IMR-90 (cell line): ENCODE results near the gene PLPP3. TPM values are rescaled to one million over a fixed set of nuclear protein-coding genes. Genes with fewer than 3 reads are reported as not detected.

Source experiments
- ATAC-seq: fragments of 200-7000 bp; cut with Tn5 transposase; 2 replicates; pipeline ENCODE4 v1.9.1; 2020; ENCODE audit warnings: low read depth, mild to moderate bottlenecking, moderate library complexity
- BruUV-seq: library from RNA; stranded (reverse); fragments of 400-500 nt; replicated peaks from 2 replicates; lab custom pipeline; 2021; lab: Mats Ljungman, UMichigan
- CTCF ChIA-PET: fragments of 300-600 bp; formaldehyde crosslinking; extraction: SDS; loops from one replicate; lab custom pipeline; 2021; ENCODE audit warnings: antibody characterized with exemption; lab: Yijun Ruan, JAX
- POLR2A ChIA-PET: fragments of 300-600 bp; sonication (Branson Sonifier 250); formaldehyde crosslinking; loops from one replicate; lab custom pipeline; 2022; ENCODE audit warnings: antibody characterized with exemption; ENCODE audit not compliant: unreplicated experiment; lab: Charles Lee
- DNase-seq: peaks from one replicate; pipeline ENCODE4 v3.0.0; 2013
- H2AFZ ChIP-seq: replicated peaks from 2 replicates; pipeline ENCODE3; 2013; ENCODE audit warnings: low read length, mild to moderate bottlenecking; ENCODE audit not compliant: poor library complexity
- H2AK5ac ChIP-seq: 2 replicates; pipeline ENCODE4 v1.6.1; 2013; ENCODE audit warnings: low read depth, low read length, inconsistent platforms
- H2AK9ac ChIP-seq: replicated peaks from 2 replicates; pipeline ENCODE3; 2013; ENCODE audit warnings: mild to moderate bottlenecking, low read depth, low read length, moderate library complexity; ENCODE audit not compliant: poor library complexity
- H2BK120ac ChIP-seq: 2 replicates; pipeline ENCODE4 v1.6.1; 2013; ENCODE audit warnings: low read depth, low read length, inconsistent platforms
- H2BK15ac ChIP-seq: 3 replicates; pipeline ENCODE4 v1.6.1; 2013; ENCODE audit warnings: low read depth, low read length, inconsistent platforms
- H2BK20ac ChIP-seq: 2 replicates; pipeline ENCODE4 v1.6.1; 2013; ENCODE audit warnings: low read depth, mild to moderate bottlenecking, inconsistent platforms, low read length, moderate library complexity
- H2BK5ac ChIP-seq: 2 replicates; pipeline ENCODE4 v1.6.1; 2013; ENCODE audit warnings: mild to moderate bottlenecking, low read depth, low read length, inconsistent platforms; ENCODE audit not compliant: poor library complexity, severe bottlenecking
- H3K14ac ChIP-seq: replicated peaks from 2 replicates; pipeline ENCODE4 v1.6.1; 2013; ENCODE audit warnings: low read depth, low read length, inconsistent platforms
- H3K18ac ChIP-seq: 2 replicates; pipeline ENCODE4 v1.6.1; 2013; ENCODE audit warnings: low read depth, low read length, control low read depth
- H3K23ac ChIP-seq: 2 replicates; pipeline ENCODE4 v1.6.1; 2013; ENCODE audit warnings: low read depth, low read length, inconsistent platforms
- H3K27ac ChIP-seq: 2 replicates; pipeline ENCODE4 v1.5.1; 2013; ENCODE audit warnings: mild to moderate bottlenecking, control low read depth, low read length; ENCODE audit not compliant: insufficient read depth
- H3K27me3 ChIP-seq: 2 replicates; pipeline ENCODE4 v1.6.1; 2013; ENCODE audit warnings: low read length; ENCODE audit not compliant: control insufficient read depth, insufficient read depth
- H3K36me3 ChIP-seq: 2 replicates; pipeline ENCODE4 v1.6.1; 2013; ENCODE audit warnings: low read length, mixed read lengths; ENCODE audit not compliant: control insufficient read depth, insufficient read depth
- H3K4ac ChIP-seq: 2 replicates; pipeline ENCODE4 v1.6.1; 2013; ENCODE audit warnings: low read depth, low read length, inconsistent platforms
- H3K4me1 ChIP-seq: 2 replicates; pipeline ENCODE4 v1.6.1; 2013; ENCODE audit warnings: low read length, mixed read lengths; ENCODE audit not compliant: control insufficient read depth, insufficient read depth
- H3K4me2 ChIP-seq: 2 replicates; pipeline ENCODE4 v1.6.1; 2013; ENCODE audit warnings: low read depth, mild to moderate bottlenecking, control low read depth, low read length, moderate library complexity
- H3K4me3 ChIP-seq: 2 replicates; pipeline ENCODE4 v1.5.1; 2013; ENCODE audit warnings: low read depth, mild to moderate bottlenecking, control low read depth, low read length, moderate library complexity; ENCODE audit not compliant: insufficient read depth
- H3K56ac ChIP-seq: 2 replicates; pipeline ENCODE4 v1.6.1; 2013; ENCODE audit warnings: low read length, inconsistent platforms; ENCODE audit not compliant: insufficient read depth; ENCODE audit errors: extremely low read depth
- H3K79me1 ChIP-seq, 2 experiments: 2 replicates each; pipeline ENCODE4 v1.6.1; 2013; ENCODE audit warnings: low read length in 2 of 2, inconsistent platforms in 1 of 2, low read depth in 1 of 2
- H3K9ac ChIP-seq: 2 replicates; pipeline ENCODE4 v1.6.1; 2013; ENCODE audit warnings: low read depth, low read length, control low read depth
- H3K9me1 ChIP-seq: 2 replicates; pipeline ENCODE4 v1.6.1; 2013; ENCODE audit warnings: low read length, inconsistent platforms; ENCODE audit not compliant: insufficient read depth
- H3K9me3 ChIP-seq: 2 replicates; pipeline ENCODE4 v1.6.1; 2013; ENCODE audit warnings: low read length; ENCODE audit not compliant: control insufficient read depth, insufficient read depth
- H4K20me1 ChIP-seq: 2 replicates; pipeline ENCODE4 v1.6.1; 2013; ENCODE audit warnings: low read length, inconsistent platforms; ENCODE audit not compliant: insufficient read depth
- H4K5ac ChIP-seq: 2 replicates; pipeline ENCODE4 v1.6.1; 2013; ENCODE audit warnings: mild to moderate bottlenecking, low read depth, low read length, control low read depth
- H4K8ac ChIP-seq, 2 experiments: 2 replicates each; pipeline ENCODE4 v1.6.1; 2013; ENCODE audit warnings: low read depth in 2 of 2, low read length in 2 of 2, control low read depth in 1 of 2, inconsistent platforms in 1 of 2
- H4K91ac ChIP-seq: 2 replicates; pipeline ENCODE4 v1.6.1; 2013; ENCODE audit warnings: low read depth, low read length, inconsistent platforms; ENCODE audit not compliant: insufficient read depth
- BHLHE40 ChIP-seq: fragments of 150-350 bp; IDR thresholded peaks from 2 replicates; pipeline ENCODE4 v1.6.1; 2016; ENCODE audit warnings: mild to moderate bottlenecking, low read depth, low read length
- CEBPB ChIP-seq: IDR thresholded peaks from 2 replicates; pipeline ENCODE4 v1.6.1; 2012; ENCODE audit warnings: low read depth, low read length, improper control_type of control experiment
- CHD1 ChIP-seq: IDR thresholded peaks from 2 replicates; pipeline ENCODE4 v1.6.1; 2012; ENCODE audit warnings: low read depth, low read length, improper control_type of control experiment
- FOS ChIP-seq: fragments of 150-350 bp; IDR thresholded peaks from 2 replicates; pipeline ENCODE4 v1.6.1; 2016; ENCODE audit warnings: low read depth, low read length
- MAFK ChIP-seq: IDR thresholded peaks from 2 replicates; pipeline ENCODE4 v1.6.1; 2012; ENCODE audit warnings: low read depth, low read length, improper control_type of control experiment
- MAZ ChIP-seq: IDR thresholded peaks from 2 replicates; pipeline ENCODE4 v1.6.1; 2012; ENCODE audit warnings: low read depth, mild to moderate bottlenecking, low read length, improper control_type of control experiment, moderate library complexity, borderline replicate concordance
- MXI1 ChIP-seq: IDR thresholded peaks from 2 replicates; pipeline ENCODE4 v1.6.1; 2012; ENCODE audit warnings: low read depth, mild to moderate bottlenecking, low read length, moderate library complexity, borderline replicate concordance
- NFE2L2 ChIP-seq: fragments of 150-350 bp; IDR thresholded peaks from 2 replicates; pipeline ENCODE4 v1.6.1; 2016; ENCODE audit warnings: low read depth, mild to moderate bottlenecking, low read length
- POLR2A ChIP-seq: IDR thresholded peaks from 2 replicates; pipeline ENCODE4 v1.6.1; 2012; ENCODE audit warnings: mild to moderate bottlenecking, low read depth, low read length
- RAD21 ChIP-seq: IDR thresholded peaks from 2 replicates; pipeline ENCODE4 v1.6.1; 2012; ENCODE audit warnings: low read length, improper control_type of control experiment
- RCOR1 ChIP-seq: IDR thresholded peaks from 2 replicates; pipeline ENCODE4 v1.6.1; 2012; ENCODE audit warnings: mild to moderate bottlenecking, low read length, improper control_type of control experiment; ENCODE audit not compliant: insufficient replicate concordance
- RFX5 ChIP-seq: IDR thresholded peaks from 2 replicates; pipeline ENCODE4 v1.8.0; 2012; ENCODE audit warnings: low read depth, mild to moderate bottlenecking, low read length, moderate library complexity
- SMC3 ChIP-seq: fragments of 150-350 bp; IDR thresholded peaks from 2 replicates; pipeline ENCODE4 v1.6.1; 2016; ENCODE audit warnings: low read depth, mild to moderate bottlenecking, antibody characterized with exemption, low read length, moderate library complexity
- WGBS, 2 experiments: methylation state at CpG; one replicate each; pipeline versions ENCODE4 v1.1.5 to v1.1.7; 2013; ENCODE audit warnings: missing lambda C conversion rate in 2 of 2; ENCODE audit not compliant: insufficient read length in 1 of 2; ENCODE audit errors: extremely low coverage in 2 of 2; 5-methylcytosine and 5-hydroxymethylcytosine counted together
- dilution Hi-C: fragments of 300-500 bp; cut with HindIII; formaldehyde crosslinking; loops from one replicate; pipeline ENCODE4 v1.14.3; 2018; ENCODE audit warnings: low sequenced_read_pairs; ENCODE audit not compliant: unreplicated experiment
- in situ Hi-C: fragments of 300-500 bp; cut with MboI; formaldehyde crosslinking; loops from 3 replicates; pipeline ENCODE4 v1.14.3; 2019; ENCODE audit warnings: low sequenced_read_pairs, inconsistent platforms, mixed read lengths
- intact Hi-C: fragments of 100-400 bp; cut with micrococcal nuclease; formaldehyde crosslinking; loops from 2 replicates; pipeline ENCODE4 v1.10.0; 2022
- polyA plus RNA-seq, 3 experiments: library from polyadenylated mRNA; depleted of rRNA; stranded (reverse); fragments of >200 nt; gene quantifications; 2 replicates each; pipeline ENCODE4 v1.2.3, GENCODE V29; 2012; ENCODE audit warnings: low replicate concordance in 1 of 3
- total RNA-seq: library from RNA; depleted of rRNA; stranded (reverse); fragments of >200 nt; gene quantifications from 2 replicates; pipeline ENCODE4 v1.2.3, GENCODE V29; 2012
- TF ChIP-seq, protein P1 (sequence below): conservative IDR thresholded peaks from 2 replicates; pipeline ENCODE4 v1.5.1; 2012; ENCODE audit warnings: mild to moderate bottlenecking, low read depth, low read length, improper control_type of control experiment
- TF ChIP-seq, protein P2 (sequence below): fragments of 150-350 bp; IDR thresholded peaks from 2 replicates; pipeline ENCODE4 v1.6.1; 2017; ENCODE audit warnings: mild to moderate bottlenecking, antibody characterized with exemption, low read length, low read depth
- TF ChIP-seq, protein P3 (sequence below): fragments of 150-350 bp; IDR thresholded peaks from 2 replicates; pipeline ENCODE4 v1.6.1; 2016; ENCODE audit warnings: low read depth, mild to moderate bottlenecking, low read length, moderate library complexity, borderline replicate concordance

PLPP3 gene
- total and polyA plus RNA-seq, 2 of the 4 experiments (the other 2 are of a cell fraction) = 49.9 to 56.6 TPM

DNA sequence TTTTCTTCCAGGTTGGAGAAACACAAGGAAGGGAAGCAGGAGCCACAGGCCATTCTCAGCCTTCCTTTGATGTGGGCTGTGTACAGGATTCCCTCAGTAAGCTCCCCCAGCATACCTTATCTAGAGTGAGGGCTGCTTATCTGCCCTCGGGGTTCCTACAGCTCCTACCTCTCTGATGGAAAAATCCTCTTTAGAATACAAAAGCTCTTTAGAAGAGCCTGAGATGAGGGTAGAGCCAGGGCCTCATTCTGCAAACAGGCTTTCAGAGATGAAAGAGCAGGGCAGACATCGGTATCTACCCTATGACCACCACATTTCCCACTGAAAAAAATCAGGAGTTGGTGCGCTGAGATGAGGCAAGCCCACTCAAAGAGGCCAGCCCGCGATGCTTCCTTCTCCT, 85.1 kb downstream of the PLPP3 start:
- no TSS peak for BruUV-seq
- H3K9me3 ChIP-seq = no peaks in the 10 kb centered on the region
- CTCF ChIA-PET = interaction anchor here (0.8 kb wide), 1 partner anchor 36 kb away, joined by 4 read pairs; no protein-coding TSS in a partner anchor
- H3K9me1 ChIP-seq = 0 out of 2 replicates have a peak, but pooled peaks cover 3% of the 10 kb centered on the region
- peaks cover 48% of the 10 kb centered on the region for H3K36me3 ChIP-seq
- TF ChIP-seq FOS (no peak), CHD1 (no peak), CEBPB (no peak), SMC3 (no peak), MAZ (no peak), MXI1 (no peak), BHLHE40 (no peak), POLR2A (no peak), RCOR1 (no peak), MAFK (no peak), RAD21 (no peak), NFE2L2 (no peak), RFX5 (no peak)
- TF ChIP-seq, protein P1, sequence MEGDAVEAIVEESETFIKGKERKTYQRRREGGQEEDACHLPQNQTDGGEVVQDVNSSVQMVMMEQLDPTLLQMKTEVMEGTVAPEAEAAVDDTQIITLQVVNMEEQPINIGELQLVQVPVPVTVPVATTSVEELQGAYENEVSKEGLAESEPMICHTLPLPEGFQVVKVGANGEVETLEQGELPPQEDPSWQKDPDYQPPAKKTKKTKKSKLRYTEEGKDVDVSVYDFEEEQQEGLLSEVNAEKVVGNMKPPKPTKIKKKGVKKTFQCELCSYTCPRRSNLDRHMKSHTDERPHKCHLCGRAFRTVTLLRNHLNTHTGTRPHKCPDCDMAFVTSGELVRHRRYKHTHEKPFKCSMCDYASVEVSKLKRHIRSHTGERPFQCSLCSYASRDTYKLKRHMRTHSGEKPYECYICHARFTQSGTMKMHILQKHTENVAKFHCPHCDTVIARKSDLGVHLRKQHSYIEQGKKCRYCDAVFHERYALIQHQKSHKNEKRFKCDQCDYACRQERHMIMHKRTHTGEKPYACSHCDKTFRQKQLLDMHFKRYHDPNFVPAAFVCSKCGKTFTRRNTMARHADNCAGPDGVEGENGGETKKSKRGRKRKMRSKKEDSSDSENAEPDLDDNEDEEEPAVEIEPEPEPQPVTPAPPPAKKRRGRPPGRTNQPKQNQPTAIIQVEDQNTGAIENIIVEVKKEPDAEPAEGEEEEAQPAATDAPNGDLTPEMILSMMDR = no peak
- TF ChIP-seq, protein P2, sequence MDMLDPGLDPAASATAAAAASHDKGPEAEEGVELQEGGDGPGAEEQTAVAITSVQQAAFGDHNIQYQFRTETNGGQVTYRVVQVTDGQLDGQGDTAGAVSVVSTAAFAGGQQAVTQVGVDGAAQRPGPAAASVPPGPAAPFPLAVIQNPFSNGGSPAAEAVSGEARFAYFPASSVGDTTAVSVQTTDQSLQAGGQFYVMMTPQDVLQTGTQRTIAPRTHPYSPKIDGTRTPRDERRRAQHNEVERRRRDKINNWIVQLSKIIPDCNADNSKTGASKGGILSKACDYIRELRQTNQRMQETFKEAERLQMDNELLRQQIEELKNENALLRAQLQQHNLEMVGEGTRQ = no peak
- TF ChIP-seq, protein P3, sequence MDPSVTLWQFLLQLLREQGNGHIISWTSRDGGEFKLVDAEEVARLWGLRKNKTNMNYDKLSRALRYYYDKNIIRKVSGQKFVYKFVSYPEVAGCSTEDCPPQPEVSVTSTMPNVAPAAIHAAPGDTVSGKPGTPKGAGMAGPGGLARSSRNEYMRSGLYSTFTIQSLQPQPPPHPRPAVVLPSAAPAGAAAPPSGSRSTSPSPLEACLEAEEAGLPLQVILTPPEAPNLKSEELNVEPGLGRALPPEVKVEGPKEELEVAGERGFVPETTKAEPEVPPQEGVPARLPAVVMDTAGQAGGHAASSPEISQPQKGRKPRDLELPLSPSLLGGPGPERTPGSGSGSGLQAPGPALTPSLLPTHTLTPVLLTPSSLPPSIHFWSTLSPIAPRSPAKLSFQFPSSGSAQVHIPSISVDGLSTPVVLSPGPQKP = no peak
- H2BK5ac ChIP-seq = no peak overlapping the region
- H4K5ac ChIP-seq = no peak overlapping the region
- no peaks in the 10 kb centered on the region; the same call in 1 of the 2 replicates for H3K4me1 ChIP-seq
- no peaks in the 10 kb centered on the region for H3K27me3 ChIP-seq
- no peak overlapping the region for H2AK9ac ChIP-seq
- no peak overlapping the region for H3K4me2 ChIP-seq
- H3K4me3 ChIP-seq = no peak overlapping the region
- no peak overlapping the region for H3K27ac ChIP-seq
- no peak overlapping the region for H4K91ac ChIP-seq
- 40% methylated on average over 1 of the region's 5 CpGs; no CpG with 5 or more reads in 1 of the 2 experiments for WGBS, 2 experiments
- peaks cover under 1 to 16% of the 10 kb centered on the region in 2 experiments; a peak in 2 of 4 replicates for H3K79me1 ChIP-seq
- H3K9ac ChIP-seq = no peak overlapping the region
- H3K23ac ChIP-seq = no peak overlapping the region
- no peak overlapping the region for H2BK120ac ChIP-seq
- H2AK5ac ChIP-seq = no peak overlapping the region
- H3K18ac ChIP-seq = no peak overlapping the region
- ATAC-seq = no peak
- POLR2A ChIA-PET = interaction anchor here (0.8 kb wide), 1 partner anchor 646 kb away, joined by 3 read pairs; no protein-coding TSS in a partner anchor
- H2BK15ac ChIP-seq = no peak overlapping the region
- H3K4ac ChIP-seq = no peak overlapping the region
- intact Hi-C loops = loop anchor here (10.0 kb wide), 1 partner anchor 1210 kb away; no protein-coding TSS in a partner anchor
- in situ Hi-C loops = loop anchor here (10.0 kb wide), 1 partner anchor 1210 kb away; no protein-coding TSS in a partner anchor
- no peak overlapping the region for H4K8ac ChIP-seq
- no peaks in the 10 kb centered on the region; the same call in none of the 2 replicates for H4K20me1 ChIP-seq
- no peak overlapping the region for H2BK20ac ChIP-seq
- no peak overlapping the region for H3K14ac ChIP-seq
- H3K56ac ChIP-seq = no peak overlapping the region
- no peak overlapping the region for H2AFZ ChIP-seq
- no peak for DNase-seq
- dilution Hi-C loops = no loop called here
